Measurements from ENCODE around the gene DUS1L.
A peak's percentile ranks its signal among the peaks of the same experiment; 100 is the strongest.

Gene DUS1L

GRCh38 chr17:82101767-82102679, 36.4 kb upstream of the DUS1L start:
- TF ChIP-seq POU2F2 (IDR thresholded peaks at IDR 0.05; ENCODE audit: low read depth, low read length) (no peak), POLR2A (IDR thresholded peaks at IDR 0.05; ENCODE audit: low read depth, low read length) (no peak), SPI1 (IDR thresholded peaks at IDR 0.05; ENCODE audit: low read depth, low read length) (no peak), POLR2AphosphoS5 (IDR thresholded peaks at IDR 0.05; ENCODE audit: low read depth, low read length) (no peak), TAF1 (IDR thresholded peaks at IDR 0.05; ENCODE audit: low read depth, low read length) (no peak), PAX5 (IDR thresholded peaks at IDR 0.05; ENCODE audit: insufficient read depth, low read length, severe bottlenecking) (no peak)
- no peak for DNase-seq (ENCODE audit: insufficient read length, low spot score)
- no peak for FAIRE-seq

- DNase-seq (ENCODE audit: insufficient read length, low spot score) = no peak
- no peak for FAIRE-seq
- no peak for TF ChIP-seq POLR2A (IDR thresholded peaks at IDR 0.05; ENCODE audit: low read depth, low read length)
- no peak for TF ChIP-seq SPI1 (IDR thresholded peaks at IDR 0.05; ENCODE audit: low read depth, low read length)
- TF ChIP-seq POLR2AphosphoS5 (IDR thresholded peaks at IDR 0.05; ENCODE audit: low read depth, low read length) = no peak
- no peak for TF ChIP-seq TAF1 (IDR thresholded peaks at IDR 0.05; ENCODE audit: low read depth, low read length)
- no peak for TF ChIP-seq POU2F2 (IDR thresholded peaks at IDR 0.05; ENCODE audit: low read depth, low read length)
- TF ChIP-seq PAX5 (IDR thresholded peaks at IDR 0.05; ENCODE audit: insufficient read depth, low read length, severe bottlenecking) = no peak
Observed at GRCh38 chr17:82101301-82101715, 35.7 kb upstream of the DUS1L start.

- TF ChIP-seq POLR2A (IDR thresholded peaks at IDR 0.05; ENCODE audit: low read depth, low read length) (peak; percentile 18; the same call in 1 of the 2 replicates), POU2F2 (IDR thresholded peaks at IDR 0.05; ENCODE audit: low read depth, low read length) (no peak), PAX5 (IDR thresholded peaks at IDR 0.05; ENCODE audit: insufficient read depth, low read length, severe bottlenecking) (no peak)
- DNase-seq (ENCODE audit: insufficient read length, low spot score) = no peak
- no peak for FAIRE-seq
Observed at GRCh38 chr17:82100502-82101298, 35.1 kb upstream of the DUS1L start.

- DNase-seq (ENCODE audit: insufficient read length, low spot score) = no peak
- FAIRE-seq = no peak
- TF ChIP-seq POU2F2 (IDR thresholded peaks at IDR 0.05; ENCODE audit: low read depth, low read length) = no peak
- TF ChIP-seq POLR2AphosphoS5 (IDR thresholded peaks at IDR 0.05; ENCODE audit: low read depth, low read length) = 0 out of 2 replicates have a peak, but pooled peaks have one; percentile 12
Observed at GRCh38 chr17:82098939-82099763, 33.5 kb upstream of the DUS1L start.

GRCh38 chr17:82098169-82098938, 32.8 kb upstream of the DUS1L start, which contains the start of gene FASN:
TSS of gene FASN (minus strand) at chr17:82098236. CDS start at chr17:82096445, 1,791 bp downstream.
- peak; percentile 100 for DNase-seq (ENCODE audit: insufficient read length, low spot score)
- peak; percentile 98 for FAIRE-seq
- TF ChIP-seq POLR2AphosphoS5 (IDR thresholded peaks at IDR 0.05; ENCODE audit: low read depth, low read length) (peak; percentile 91), POU2F2 (IDR thresholded peaks at IDR 0.05; ENCODE audit: low read depth, low read length) (peak; percentile 67), TAF1 (IDR thresholded peaks at IDR 0.05; ENCODE audit: low read depth, low read length) (peak; percentile 89), POLR2A (IDR thresholded peaks at IDR 0.05; ENCODE audit: low read depth, low read length) (peak; percentile 94), PAX5 (IDR thresholded peaks at IDR 0.05; ENCODE audit: insufficient read depth, low read length, severe bottlenecking) (no peak), SPI1 (IDR thresholded peaks at IDR 0.05; ENCODE audit: low read depth, low read length) (no peak)

- DNase-seq (ENCODE audit: insufficient read length, low spot score) = no peak
- TF ChIP-seq SPI1 (IDR thresholded peaks at IDR 0.05; ENCODE audit: low read depth, low read length) = no peak
- FAIRE-seq = no peak
Observed at GRCh38 chr17:82097919-82098168, 32.2 kb upstream of the DUS1L start.

- FAIRE-seq (peak; percentile 85), DNase-seq (ENCODE audit: insufficient read length, low spot score) (peak; percentile 74)
- TF ChIP-seq POLR2AphosphoS5 (IDR thresholded peaks at IDR 0.05; ENCODE audit: low read depth, low read length) = no peak
- no peak for TF ChIP-seq PAX5 (IDR thresholded peaks at IDR 0.05; ENCODE audit: insufficient read depth, low read length, severe bottlenecking)
- no peak for TF ChIP-seq POU2F2 (IDR thresholded peaks at IDR 0.05; ENCODE audit: low read depth, low read length)
- TF ChIP-seq POLR2A (IDR thresholded peaks at IDR 0.05; ENCODE audit: low read depth, low read length) = no peak
- no peak for TF ChIP-seq SPI1 (IDR thresholded peaks at IDR 0.05; ENCODE audit: low read depth, low read length)
Observed at GRCh38 chr17:82097184-82097918, 31.7 kb upstream of the DUS1L start.

GRCh38 chr17:82096709-82097183, 31.1 kb upstream of the DUS1L start:
- FAIRE-seq (no peak), DNase-seq (ENCODE audit: insufficient read length, low spot score) (no peak)
- no peak for TF ChIP-seq SPI1 (IDR thresholded peaks at IDR 0.05; ENCODE audit: low read depth, low read length)
- TF ChIP-seq PAX5 (IDR thresholded peaks at IDR 0.05; ENCODE audit: insufficient read depth, low read length, severe bottlenecking) = no peak
- no peak for TF ChIP-seq POU2F2 (IDR thresholded peaks at IDR 0.05; ENCODE audit: low read depth, low read length)
- no peak for TF ChIP-seq POLR2A (IDR thresholded peaks at IDR 0.05; ENCODE audit: low read depth, low read length)
- no peak for TF ChIP-seq TAF1 (IDR thresholded peaks at IDR 0.05; ENCODE audit: low read depth, low read length)
- no peak for TF ChIP-seq POLR2AphosphoS5 (IDR thresholded peaks at IDR 0.05; ENCODE audit: low read depth, low read length)

All from GM12891 (cell line).